Measurements from ENCODE around the gene MGAT1. TPM values are rescaled to one million over a fixed set of nuclear protein-coding genes. Genes with fewer than 3 reads are reported as not detected.

Gene MGAT1
- total and polyA plus RNA-seq, 8 donors = 53.4 to 96.3 (median 68.0) TPM

- intact Hi-C loops (cut with DNase I) = no loop called here
- no peak for TF ChIP-seq CTCF (IDR thresholded peaks at IDR 0.05)
- no peaks in the 10 kb centered on the region for H3K27me3 ChIP-seq
- H3K4me1 ChIP-seq = peaks cover 21 to 41% (median 41%) of the 10 kb centered on the region in 3 donors
- WGBS, 2 donors = 0% methylated on average over 63 to 65 of the region's 66 CpGs
- FAIRE-seq (no peak), DNase-seq (peak; percentile 96 to 99 (median 98)), ATAC-seq (peak; percentile 87 to 93 (median 92))
- peak overlapping the region; percentile 44 to 61 (median 52) for H3K4me3 ChIP-seq
- H3K27ac ChIP-seq = peak overlapping the region; percentile 96 to 100 (median 98)
- no peaks in the 10 kb centered on the region for H3K36me3 ChIP-seq
- H3K9me3 ChIP-seq = no peaks in the 10 kb centered on the region
Measured at GRCh38 chr5:180810210-180810958, 7.8 kb upstream of the MGAT1 start.

- no peak for TF ChIP-seq CTCF (IDR thresholded peaks at IDR 0.05)
- FAIRE-seq (no peak), DNase-seq (peak; percentile 82 to 93 (median 90)), ATAC-seq (peak; percentile 83 to 90 (median 87))
- peak overlapping the region; percentile 96 to 100 (median 98) for H3K27ac ChIP-seq
- no peaks in the 10 kb centered on the region for H3K27me3 ChIP-seq
- H3K36me3 ChIP-seq = no peaks in the 10 kb centered on the region
- WGBS, 2 donors = 1 to 2% methylated on average over 32 to 40 of the region's 40 CpGs
- H3K4me3 ChIP-seq = peak overlapping the region; percentile 44 to 61 (median 52)
- H3K4me1 ChIP-seq = peaks cover 21 to 41% (median 41%) of the 10 kb centered on the region in 3 donors
- H3K9me3 ChIP-seq = no peaks in the 10 kb centered on the region
- intact Hi-C loops (cut with DNase I) = no loop called here
Measured at GRCh38 chr5:180809403-180810209, 7.0 kb upstream of the MGAT1 start.

GRCh38 chr5:180808461-180809000 is 5.9 kb upstream of the MGAT1 start:
- intact Hi-C loops (cut with DNase I) = no loop called here
- FAIRE-seq (no peak), ATAC-seq (no peak), DNase-seq (peak in 3 of 6 donors; percentile 25 to 29 (median 29))
- H3K27ac ChIP-seq = peak overlapping the region in 2 of 4 donors; percentile 98 to 100
- TF ChIP-seq CTCF (IDR thresholded peaks at IDR 0.05) = no peak
- no peaks in the 10 kb centered on the region for H3K36me3 ChIP-seq
- peaks cover 21 to 46% (median 41%) of the 10 kb centered on the region in 3 donors for H3K4me1 ChIP-seq
- H3K4me3 ChIP-seq = peak overlapping the region in 2 of 4 donors; percentile 44 to 53
- 34 to 51% methylated on average over 5 of the region's 5 CpGs for WGBS, 2 donors
- no peaks in the 10 kb centered on the region for H3K9me3 ChIP-seq
- H3K27me3 ChIP-seq = no peaks in the 10 kb centered on the region

GRCh38 chr5:180807654-180808414 is 5.2 kb upstream of the MGAT1 start:
- Histone ChIP-seq H3K4me3 (peak overlapping the region in 1 of 4 donors; percentile 53), H3K4me1 (peaks cover 21 to 51% (median 41%) of the 10 kb centered on the region in 3 donors)
- TF ChIP-seq CTCF (IDR thresholded peaks at IDR 0.05) = no peak

More at GRCh38 chr5:180807654-180808414, 5.2 kb upstream of the MGAT1 start:
- ATAC-seq (no peak), DNase-seq (peak in 2 of 6 donors; percentile 1 to 12), FAIRE-seq (no peak)
- H3K9me3 ChIP-seq = no peaks in the 10 kb centered on the region
- 41 to 61% methylated on average over 6 of the region's 6 CpGs for WGBS, 2 donors
- no peaks in the 10 kb centered on the region for H3K27me3 ChIP-seq
- no peaks in the 10 kb centered on the region for H3K36me3 ChIP-seq
- intact Hi-C loops (cut with DNase I) = no loop called here
- peak overlapping the region in 2 of 4 donors; percentile 30 to 98 for H3K27ac ChIP-seq

All from pancreas (tissue), 10 donors.